HG03354 (cell line): ENCODE results near the gene ZNF217.
"Not testable (repeated sequence)": the region's sequence is repeated elsewhere in the genome, so short reads cannot be mapped to it uniquely, and the experiment has no call there.

ENCODE experiments used
- ATAC-seq: cut with Tn5 transposase; IDR thresholded peaks from one replicate; pipeline ENCODE4 v1.9.1; 2021; ENCODE audit warnings: mild to moderate bottlenecking; ENCODE audit not compliant: unreplicated experiment, poor library complexity, severe bottlenecking

The ZNF217 gene

DNA sequence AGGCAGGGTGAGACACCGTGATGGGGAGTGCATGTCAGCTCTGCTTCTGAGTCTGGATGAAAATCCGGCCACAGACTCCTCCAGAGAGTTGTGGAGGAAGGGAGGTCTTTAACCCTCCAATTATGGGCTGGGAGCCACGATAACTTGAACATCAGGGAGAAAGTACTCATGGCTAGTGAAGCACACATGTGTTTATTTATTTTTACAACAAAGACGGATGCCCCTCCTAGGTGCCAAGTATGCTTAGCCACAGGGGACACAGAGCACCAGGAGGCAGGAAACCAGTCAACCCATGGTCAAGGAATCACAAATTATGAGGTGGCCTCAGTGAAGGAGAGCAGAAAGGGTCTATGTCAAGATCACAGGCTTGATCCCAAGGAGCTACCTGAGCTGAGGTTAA is 54.1 kb downstream of the ZNF217 start:
- ATAC-seq = no peak

DNA sequence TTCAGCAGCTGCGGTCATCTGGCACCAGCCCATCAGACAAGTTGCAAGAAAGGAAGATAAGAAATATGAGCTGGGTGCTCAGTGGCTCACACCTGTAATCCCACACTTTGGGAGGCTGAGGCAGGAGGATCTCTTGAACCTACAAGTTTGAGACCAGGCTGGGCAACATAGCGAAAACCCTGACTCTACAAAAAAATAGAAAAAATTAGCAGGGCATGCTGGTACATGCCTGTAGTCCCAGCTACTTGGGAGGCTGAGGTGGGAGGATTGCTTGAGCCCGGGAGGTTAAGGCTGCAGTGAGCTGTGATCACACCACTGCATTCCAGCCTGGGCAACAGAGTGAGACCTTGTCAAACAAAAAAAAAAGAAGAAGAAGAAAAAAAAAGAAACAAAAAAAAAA is 57.3 kb downstream of the ZNF217 start:
- ATAC-seq = not testable (repeated sequence)

DNA sequence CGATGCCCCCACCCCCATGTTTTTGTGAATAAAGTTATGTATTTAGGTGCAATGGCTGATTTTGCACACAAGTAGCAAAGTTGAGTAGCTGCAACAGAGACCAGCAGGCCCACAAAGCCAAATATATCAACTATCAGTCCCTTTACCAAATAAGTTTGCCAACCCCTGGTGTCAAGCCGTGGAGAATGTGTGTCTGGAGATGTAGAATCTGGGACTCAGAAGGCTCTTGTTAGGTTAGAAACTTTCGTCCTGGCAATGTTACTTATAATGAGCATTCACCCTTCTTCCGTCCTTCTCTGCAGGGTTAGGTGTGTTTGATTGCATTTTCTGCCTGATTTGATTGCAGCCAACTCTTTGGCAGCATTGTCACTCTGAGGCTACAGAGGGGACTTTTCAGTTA is 57.8 kb downstream of the ZNF217 start:
- no peak for ATAC-seq

DNA sequence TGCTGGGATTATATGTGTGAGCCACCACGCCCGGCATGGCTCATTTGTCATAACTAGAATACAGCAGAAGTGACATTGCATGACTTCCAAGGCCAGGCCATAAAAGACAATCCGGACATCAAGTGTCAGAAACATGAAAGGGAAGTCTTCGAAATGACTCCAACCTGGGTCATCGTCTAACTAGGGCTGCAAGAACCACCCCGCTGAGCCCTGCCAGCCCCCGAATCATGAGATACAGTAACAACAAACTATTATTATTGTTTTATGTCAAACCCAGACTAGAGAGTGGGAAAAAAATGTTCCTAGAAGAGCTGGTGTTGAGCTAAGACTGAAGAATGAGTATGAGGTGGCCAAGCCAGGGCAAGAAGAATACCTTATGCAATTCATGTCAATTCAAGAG is 59.6 kb downstream of the ZNF217 start:
- no peak for ATAC-seq

DNA sequence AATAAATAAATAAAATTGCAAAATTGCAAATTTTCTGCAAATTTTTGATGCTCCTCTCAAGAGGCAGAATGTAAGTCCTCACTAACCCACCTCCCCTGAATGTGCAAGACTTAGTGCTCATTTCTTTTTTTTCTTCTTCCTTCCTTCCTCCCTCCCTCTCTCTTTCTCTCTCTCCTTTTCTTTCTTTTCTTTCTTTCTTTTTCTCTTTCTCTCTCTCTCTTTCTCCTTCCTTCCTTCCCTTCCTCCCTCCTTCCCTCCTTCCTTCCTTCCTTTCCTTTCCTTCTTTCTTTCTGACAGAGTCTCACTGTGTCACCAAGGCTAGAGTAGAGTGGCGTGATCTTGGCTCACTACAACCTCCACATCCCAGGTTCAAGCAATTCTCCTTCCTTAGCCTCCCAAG is 60.1 kb downstream of the ZNF217 start:
- no peak for ATAC-seq

DNA sequence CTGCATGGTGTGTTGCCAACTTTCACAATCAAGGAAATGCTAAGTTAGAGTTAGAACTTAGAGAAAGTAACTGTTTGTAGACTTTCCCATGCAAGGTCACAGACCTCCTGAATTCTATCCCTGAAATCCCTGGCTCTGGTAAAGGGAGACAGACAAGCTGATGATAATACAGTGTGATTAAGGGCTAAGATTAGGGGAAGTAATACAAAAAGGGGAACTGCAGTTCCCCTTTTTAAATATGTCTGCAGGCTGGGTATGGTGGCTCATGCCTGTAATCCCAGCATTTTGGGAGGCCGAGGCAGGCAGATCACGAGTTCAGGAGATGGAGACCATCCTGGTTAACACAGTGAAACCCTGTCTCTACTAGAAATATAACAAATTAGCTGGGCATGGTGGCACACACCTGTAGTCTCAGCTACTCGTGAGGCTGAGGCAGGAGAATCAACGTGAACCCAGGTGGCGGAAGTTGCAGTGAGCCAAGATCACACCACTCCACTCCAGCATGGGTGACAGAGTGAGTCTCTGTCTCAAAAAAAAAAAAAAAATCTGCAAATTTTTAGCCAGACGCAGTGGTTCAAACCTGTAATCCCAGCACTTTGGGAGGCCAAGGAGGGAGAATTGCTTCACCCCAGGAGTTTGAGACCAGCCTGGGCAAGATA is 60.9 kb downstream of the ZNF217 start:
- not testable (repeated sequence) for ATAC-seq

DNA sequence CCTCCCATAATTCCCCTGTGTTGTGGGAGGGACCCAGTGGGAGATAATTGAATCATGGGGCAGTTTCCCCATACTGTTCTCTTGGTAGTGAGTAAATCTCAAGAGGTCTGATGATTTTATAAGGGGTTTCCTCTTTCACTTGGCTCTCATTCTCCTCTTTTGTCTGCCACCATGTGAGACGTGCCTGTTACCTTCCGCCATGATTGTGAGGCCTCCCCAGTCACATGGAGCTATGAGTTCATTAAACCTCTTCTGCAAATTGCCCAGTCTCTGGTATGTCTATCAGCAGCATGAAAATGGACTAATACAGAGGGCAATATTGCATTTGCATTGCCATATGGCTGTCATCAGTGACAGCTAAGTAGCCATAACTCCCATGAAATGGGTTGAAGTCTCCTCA is 63.2 kb downstream of the ZNF217 start:
- ATAC-seq = no peak

DNA sequence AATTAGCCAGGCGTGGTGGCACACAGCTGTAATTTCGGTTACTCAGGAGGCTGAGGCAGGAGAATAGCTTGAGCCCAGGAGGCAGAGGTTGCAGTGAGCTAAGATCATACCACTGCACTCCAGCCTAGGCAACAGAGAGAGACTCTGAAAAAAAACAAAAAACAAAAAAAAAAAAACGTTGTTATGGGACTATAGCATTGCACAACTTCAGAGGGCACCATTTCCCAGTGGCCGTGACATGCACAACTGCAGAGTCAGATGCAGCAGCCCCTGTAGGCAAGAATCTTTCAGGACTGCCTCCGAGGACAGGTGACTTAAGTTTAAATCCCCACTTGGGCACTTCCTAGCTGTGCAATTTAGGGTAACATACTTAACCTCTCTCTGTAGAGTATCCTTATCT is 64.0 kb downstream of the ZNF217 start:
- no peak for ATAC-seq

DNA sequence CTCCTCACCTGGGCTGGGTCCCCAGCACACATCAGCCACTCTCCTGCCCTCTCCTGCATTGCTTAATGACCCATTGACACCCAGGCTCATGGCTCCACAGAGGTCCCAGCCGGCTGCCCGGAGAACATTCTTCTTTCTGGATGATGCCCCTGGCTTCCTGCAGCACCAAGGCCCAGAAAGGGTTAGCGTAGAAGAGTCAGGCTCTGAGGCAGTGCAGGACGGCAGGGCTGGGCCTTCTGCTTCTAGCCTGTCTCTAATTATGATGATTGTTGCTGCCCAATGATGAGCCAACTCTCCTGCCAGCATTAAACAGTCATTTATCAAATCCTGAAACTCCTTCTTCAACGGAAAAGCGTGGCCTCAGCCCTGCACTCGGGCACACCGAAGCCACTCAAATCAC is 66.4 kb downstream of the ZNF217 start:
- no peak for ATAC-seq

DNA sequence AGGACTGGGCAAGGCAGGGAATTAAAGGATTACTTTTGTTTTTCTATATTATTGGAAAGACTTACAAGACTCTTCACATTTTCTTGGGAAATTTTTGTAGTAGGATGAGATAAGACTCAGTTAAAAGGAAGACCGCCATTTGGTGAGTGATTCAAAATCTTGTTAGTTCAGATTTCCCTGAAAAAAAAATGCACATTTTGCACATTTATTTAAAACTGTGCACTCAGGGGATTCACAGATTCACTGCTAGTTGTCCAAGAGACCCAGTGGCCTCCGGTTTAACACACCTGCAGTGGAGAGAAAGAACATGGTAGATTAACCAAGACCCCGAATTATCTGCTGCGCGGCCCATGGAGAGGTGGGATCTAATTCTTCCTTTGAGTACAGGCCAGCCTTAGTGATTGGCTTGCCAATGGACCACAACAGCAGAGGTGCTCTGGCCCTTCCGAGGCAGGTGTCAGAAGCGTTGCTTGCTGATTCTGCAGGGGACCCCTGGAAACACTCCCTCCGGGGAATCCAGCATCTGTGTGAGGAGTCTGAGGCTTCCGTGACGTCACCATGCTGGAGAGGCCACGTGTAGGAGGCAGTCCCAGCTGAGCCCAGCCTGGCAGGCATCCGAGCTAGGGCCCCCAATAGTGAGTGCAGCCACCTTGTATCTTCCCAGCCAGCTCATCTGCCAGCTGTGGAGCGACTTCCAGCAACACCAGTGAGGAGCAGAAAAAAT is 68.9 kb downstream of the ZNF217 start:
- no peak for ATAC-seq

DNA sequence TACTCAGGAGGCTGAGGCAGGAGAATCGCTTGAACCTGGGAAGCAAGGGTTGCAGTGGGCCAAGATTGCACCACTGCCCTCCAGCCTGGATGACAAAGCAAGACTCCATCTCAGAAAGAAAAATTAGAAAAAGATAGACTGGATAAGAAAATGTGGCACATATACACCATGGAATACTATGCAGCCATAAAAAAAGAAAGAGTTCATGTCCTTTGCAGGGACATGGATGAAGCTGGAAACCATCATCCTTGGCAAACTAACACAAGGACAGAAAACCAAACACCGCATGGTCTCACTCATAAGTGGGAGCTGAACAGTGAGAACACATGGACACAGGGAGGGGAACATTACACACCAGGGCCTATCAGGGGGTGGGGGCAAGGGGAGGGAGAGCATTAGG is 70.0 kb downstream of the ZNF217 start:
- not testable (repeated sequence) for ATAC-seq

DNA sequence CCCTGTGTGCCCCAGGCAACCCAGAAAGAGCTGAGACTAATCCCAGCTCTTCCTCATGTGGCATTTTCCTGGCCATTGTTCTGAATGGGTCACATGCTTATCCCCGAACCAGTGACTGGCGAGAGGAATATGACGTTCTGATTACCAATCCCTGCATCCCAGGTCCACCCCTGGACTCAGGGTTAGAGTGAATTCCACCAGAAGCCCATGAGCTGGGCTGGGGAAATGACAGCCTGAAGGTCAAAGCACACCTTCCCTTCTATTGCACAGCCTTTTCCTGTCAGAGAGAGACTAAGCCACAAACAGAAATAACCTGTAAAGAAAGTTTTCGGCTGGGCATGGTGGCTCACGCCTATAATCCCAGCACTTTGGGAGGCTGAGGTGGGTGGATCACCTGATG is 70.9 kb downstream of the ZNF217 start:
- ATAC-seq = no peak

DNA sequence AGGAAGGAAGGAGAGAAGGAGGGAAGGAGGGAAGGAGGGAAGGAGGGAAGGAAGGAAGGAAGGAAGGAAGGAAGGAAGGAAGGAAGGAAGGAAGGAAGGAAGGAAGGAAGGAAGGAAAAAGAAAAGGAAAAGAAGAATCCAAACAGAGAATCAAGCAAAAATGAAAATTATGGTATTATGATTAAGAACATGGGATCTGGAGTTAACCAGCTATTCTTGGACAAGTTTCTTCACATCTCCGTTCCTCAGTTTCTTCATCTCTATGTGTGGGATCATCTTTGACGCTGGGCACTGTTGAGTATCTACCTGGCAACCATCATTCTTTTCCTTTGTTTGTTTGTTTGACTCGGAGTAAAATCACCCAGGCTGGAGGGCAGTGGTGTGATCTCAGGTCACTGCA is 71.6 kb downstream of the ZNF217 start:
- ATAC-seq = no peak

DNA sequence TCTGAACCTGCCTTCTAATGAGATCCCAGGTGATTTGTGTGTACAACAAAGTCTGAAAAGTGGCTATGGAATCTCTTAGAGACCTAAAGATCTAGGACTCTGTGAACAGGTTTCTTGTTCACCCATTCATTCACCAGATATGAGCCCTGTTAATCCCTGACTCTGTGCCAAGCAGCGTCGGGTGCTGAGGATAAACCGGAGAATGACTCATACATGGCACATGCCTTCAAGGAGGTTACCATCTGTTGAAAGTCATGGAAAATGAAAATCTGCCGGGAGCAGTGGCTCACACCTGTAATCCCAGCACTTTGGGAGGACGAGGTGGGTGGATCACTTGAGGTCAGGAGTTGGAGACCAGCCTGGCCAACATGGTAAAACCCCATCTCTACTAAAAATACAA is 72.2 kb downstream of the ZNF217 start:
- not testable (repeated sequence) for ATAC-seq

DNA sequence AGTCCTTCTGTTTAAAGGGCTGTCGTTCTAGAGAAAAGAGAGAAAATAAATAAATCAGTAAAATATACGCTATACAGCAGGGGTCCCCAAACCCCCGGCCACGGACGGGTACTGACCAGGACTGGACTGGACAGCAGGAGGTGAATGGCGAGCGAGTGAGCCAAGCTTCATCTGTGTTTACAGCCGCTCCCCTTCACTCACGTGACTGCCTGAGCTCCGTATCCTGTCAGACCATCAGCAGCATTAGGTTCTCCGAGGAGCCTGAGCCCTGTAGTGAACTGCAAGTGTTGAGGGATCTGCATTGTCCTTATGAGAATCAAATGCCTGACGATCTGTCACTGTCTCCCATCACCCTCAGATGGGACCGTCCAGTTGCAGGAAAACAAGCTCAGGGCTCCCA is 76.5 kb downstream of the ZNF217 start:
- no peak for ATAC-seq
